ENCODE measurements around the gene AREL1.

AREL1 gene

DNA sequence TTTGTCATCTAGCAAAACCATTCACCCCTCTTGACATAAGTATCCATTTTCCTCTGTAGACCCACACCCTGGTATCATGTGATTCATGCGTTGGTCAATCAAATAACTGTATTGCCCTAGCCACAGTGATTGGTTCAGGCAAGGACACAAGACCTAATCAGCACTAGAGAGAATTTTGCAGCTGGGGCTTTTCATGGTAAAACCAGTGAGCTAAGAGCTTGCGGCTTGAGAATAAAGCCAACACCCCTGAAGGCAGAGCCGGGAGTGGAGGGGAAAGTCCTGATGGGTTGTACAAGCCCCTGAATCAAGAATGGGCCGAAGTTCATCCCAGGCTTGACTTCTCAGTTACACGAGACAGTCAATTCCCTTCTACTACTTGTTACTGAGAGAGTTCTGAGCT, 67.6 kb downstream of the AREL1 start:
- FAIRE-seq (no peak), DNase-seq (ENCODE audit: insufficient read length, low spot score) (no peak)
- no peak for TF ChIP-seq POU2F2 (IDR thresholded peaks at IDR 0.05; ENCODE audit: low read depth, low read length)
- TF ChIP-seq POLR2A (IDR thresholded peaks at IDR 0.05; ENCODE audit: low read depth, low read length): no peak
- TF ChIP-seq SPI1 (IDR thresholded peaks at IDR 0.05; ENCODE audit: low read depth, low read length): no peak

DNA sequence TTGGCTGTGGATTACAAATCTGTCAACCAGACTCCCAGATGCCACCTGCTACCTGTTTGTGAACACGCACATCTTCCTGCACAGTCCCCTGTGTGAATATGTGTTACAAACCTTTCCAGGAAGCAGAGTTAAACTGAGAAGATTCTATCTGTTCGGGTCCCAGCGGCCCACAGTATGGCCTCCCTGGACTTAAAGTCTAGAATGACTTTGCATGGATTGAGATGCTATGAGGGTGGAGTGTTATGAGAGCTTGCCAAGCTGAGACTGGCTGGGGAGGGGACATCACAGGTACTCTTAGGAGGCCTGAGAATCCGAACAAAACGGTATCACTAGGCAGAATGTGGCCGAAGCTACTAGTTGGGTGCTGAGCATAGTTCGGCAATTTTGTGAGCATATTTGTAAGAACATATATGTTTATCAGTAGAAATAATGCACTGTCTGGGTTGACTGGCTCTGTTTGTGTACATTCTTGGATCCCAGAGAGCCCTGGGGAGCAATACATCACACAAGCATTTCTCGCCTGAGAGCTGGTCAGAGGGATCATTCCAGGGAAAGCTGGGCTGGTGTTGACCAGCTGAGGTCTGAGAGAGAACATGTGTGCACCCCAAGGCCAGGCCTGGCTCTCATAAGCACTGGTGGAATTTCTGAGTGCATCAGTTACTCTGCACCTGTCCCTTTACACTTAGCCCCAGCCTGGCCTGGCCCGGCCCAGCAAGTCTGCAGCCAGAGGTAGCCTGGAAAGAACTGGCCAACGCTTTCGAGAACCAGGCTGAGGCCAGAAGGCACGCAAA, 71.1 kb downstream of the AREL1 start:
- DNase-seq (ENCODE audit: insufficient read length, low spot score): no peak
- FAIRE-seq: no peak
- no peak for TF ChIP-seq POLR2AphosphoS5 (IDR thresholded peaks at IDR 0.05; ENCODE audit: low read depth, low read length)
- no peak for TF ChIP-seq TAF1 (IDR thresholded peaks at IDR 0.05; ENCODE audit: low read depth, low read length)
- TF ChIP-seq POLR2A (IDR thresholded peaks at IDR 0.05; ENCODE audit: low read depth, low read length): no peak
- no peak for TF ChIP-seq POU2F2 (IDR thresholded peaks at IDR 0.05; ENCODE audit: low read depth, low read length)
- TF ChIP-seq SPI1 (IDR thresholded peaks at IDR 0.05; ENCODE audit: low read depth, low read length): no peak
- TF ChIP-seq PAX5 (IDR thresholded peaks at IDR 0.05; ENCODE audit: insufficient read depth, low read length, severe bottlenecking): no peak

DNA sequence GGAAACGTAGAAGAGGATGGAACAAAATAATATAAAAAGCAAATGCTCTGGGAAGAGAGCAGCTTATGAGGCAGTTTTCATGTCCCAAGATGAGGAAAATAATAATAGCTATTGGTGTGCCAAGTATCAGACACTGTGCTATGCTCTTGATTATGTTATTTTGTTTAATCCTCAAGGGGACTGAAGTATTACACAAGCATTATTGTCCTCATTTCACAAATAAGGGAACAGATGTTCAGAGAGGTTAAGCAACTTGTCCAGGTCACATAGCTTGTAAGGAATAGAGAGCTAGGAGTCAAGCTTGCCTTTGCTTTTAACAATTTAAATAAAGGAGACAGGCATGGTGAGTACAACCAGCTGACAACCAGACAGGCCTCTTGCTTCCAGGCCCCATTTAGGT, 73.9 kb downstream of the AREL1 start:
- FAIRE-seq (no peak), DNase-seq (ENCODE audit: insufficient read length, low spot score) (no peak)
- TF ChIP-seq POU2F2 (IDR thresholded peaks at IDR 0.05; ENCODE audit: low read depth, low read length): no peak
- TF ChIP-seq PAX5 (IDR thresholded peaks at IDR 0.05; ENCODE audit: insufficient read depth, low read length, severe bottlenecking): no peak
- no peak for TF ChIP-seq POLR2A (IDR thresholded peaks at IDR 0.05; ENCODE audit: low read depth, low read length)
- no peak for TF ChIP-seq SPI1 (IDR thresholded peaks at IDR 0.05; ENCODE audit: low read depth, low read length)
- TF ChIP-seq TAF1 (IDR thresholded peaks at IDR 0.05; ENCODE audit: low read depth, low read length): no peak
- no peak for TF ChIP-seq POLR2AphosphoS5 (IDR thresholded peaks at IDR 0.05; ENCODE audit: low read depth, low read length)

DNA sequence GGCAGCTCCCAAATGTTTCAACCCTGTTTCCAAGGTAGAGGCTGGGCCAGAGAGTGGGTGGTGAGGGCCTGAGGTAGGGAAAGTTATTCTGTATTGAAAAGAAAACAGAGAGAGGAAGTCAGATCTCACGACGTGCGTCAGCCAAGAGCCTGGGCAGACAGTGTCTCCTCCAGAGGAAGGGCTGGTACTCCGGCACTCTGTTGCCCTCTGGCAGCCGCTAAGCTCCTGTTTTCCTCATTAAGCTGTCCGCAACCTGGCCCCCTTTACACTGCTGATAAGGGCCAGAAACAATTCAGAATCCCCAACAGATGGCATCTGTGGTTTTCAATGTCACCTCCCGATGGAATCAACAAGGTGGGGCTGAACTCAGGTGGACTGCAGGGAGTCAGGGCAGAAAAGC, 74.8 kb downstream of the AREL1 start:
- DNase-seq (ENCODE audit: insufficient read length, low spot score): no peak
- FAIRE-seq: no peak
- TF ChIP-seq PAX5 (IDR thresholded peaks at IDR 0.05; ENCODE audit: insufficient read depth, low read length, severe bottlenecking): no peak
- TF ChIP-seq SPI1 (IDR thresholded peaks at IDR 0.05; ENCODE audit: low read depth, low read length): peak; percentile 56

DNA sequence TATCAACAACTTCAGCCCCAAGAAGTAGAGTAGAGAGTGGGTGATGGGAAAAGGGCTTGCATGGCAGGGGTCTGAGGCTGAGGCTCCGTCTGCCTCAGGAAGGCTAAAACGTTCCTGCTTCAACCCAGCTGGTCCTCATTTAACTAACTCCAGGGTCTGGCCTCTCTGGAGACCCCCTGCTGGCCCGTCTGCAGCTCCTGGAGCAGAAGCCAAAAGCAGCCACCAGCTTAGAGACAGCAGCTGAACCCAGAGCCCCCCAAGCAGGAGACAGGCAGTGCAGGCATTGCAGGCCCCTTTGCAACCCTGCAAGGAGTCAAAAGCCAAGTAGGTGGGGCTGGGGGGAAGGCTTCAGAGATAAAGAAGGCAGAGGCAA, 75.7 kb downstream of the AREL1 start:
- FAIRE-seq (no peak), DNase-seq (ENCODE audit: insufficient read length, low spot score) (no peak)
- TF ChIP-seq POLR2A (IDR thresholded peaks at IDR 0.05; ENCODE audit: low read depth, low read length): no peak
- no peak for TF ChIP-seq POLR2AphosphoS5 (IDR thresholded peaks at IDR 0.05; ENCODE audit: low read depth, low read length)
- TF ChIP-seq TAF1 (IDR thresholded peaks at IDR 0.05; ENCODE audit: low read depth, low read length): no peak
- TF ChIP-seq SPI1 (IDR thresholded peaks at IDR 0.05; ENCODE audit: low read depth, low read length): no peak
- TF ChIP-seq PAX5 (IDR thresholded peaks at IDR 0.05; ENCODE audit: insufficient read depth, low read length, severe bottlenecking): no peak
- no peak for TF ChIP-seq POU2F2 (IDR thresholded peaks at IDR 0.05; ENCODE audit: low read depth, low read length)

DNA sequence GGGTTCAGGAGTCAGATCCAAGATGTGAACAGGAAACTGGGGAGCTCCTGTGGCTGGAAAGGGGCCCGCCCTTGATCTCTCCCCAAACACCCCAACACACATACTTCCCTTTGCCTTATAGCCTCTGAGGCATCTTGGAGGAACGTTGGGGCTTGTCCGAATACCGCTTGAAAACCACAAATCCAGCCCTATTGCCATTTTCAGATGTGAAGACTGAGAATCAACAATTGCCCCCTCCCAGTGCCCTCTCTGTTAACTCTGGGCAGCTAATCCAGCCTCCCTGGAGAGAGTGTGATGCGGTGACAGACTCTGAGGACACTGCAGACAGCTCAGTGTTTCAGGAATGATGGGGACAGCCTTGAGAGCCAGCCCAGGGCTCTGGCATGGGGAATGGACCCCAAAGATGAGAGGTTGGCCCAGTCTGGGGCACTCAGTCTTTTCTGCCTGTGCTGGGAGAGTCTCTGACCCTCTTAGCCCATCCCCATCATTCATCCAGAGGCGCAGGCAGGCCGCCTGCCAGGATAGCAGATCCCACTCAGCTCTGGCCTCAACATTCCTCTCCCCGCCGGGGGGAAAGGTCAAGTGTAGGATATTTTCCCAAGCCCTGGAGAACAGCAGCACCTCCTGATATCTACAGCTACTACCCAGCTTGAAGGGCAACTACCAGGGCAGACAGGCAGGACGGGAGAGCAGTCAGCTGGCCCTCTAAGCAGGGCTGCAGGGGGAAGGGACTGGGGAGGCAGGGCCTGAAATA, 76.3 kb downstream of the AREL1 start:
- FAIRE-seq (no peak), DNase-seq (ENCODE audit: insufficient read length, low spot score) (no peak)
- no peak for TF ChIP-seq PAX5 (IDR thresholded peaks at IDR 0.05; ENCODE audit: insufficient read depth, low read length, severe bottlenecking)
- no peak for TF ChIP-seq POLR2A (IDR thresholded peaks at IDR 0.05; ENCODE audit: low read depth, low read length)
- TF ChIP-seq SPI1 (IDR thresholded peaks at IDR 0.05; ENCODE audit: low read depth, low read length): no peak
- TF ChIP-seq TAF1 (IDR thresholded peaks at IDR 0.05; ENCODE audit: low read depth, low read length): no peak
- TF ChIP-seq POU2F2 (IDR thresholded peaks at IDR 0.05; ENCODE audit: low read depth, low read length): no peak
- TF ChIP-seq POLR2AphosphoS5 (IDR thresholded peaks at IDR 0.05; ENCODE audit: low read depth, low read length): no peak

DNA sequence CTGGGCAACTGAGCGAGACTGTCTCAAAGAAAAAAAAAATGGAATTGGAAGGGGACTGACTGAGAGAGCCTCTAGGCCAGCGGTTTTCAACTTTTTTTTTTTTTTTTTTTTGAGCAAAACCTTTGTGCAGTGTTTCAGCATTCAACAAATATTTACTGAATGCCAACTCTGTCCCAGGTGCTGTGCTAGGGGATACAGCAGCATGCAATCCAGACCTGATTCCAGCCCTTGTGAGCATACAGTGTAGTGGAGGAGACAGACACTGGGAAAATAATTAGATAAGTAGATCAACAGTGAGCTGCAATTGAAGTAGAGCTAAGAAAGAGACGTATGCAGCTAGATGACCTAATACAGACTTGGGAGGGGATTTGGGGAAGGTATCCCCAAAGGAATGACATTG, 77.0 kb downstream of the AREL1 start:
- DNase-seq (ENCODE audit: insufficient read length, low spot score): no peak
- TF ChIP-seq SPI1 (IDR thresholded peaks at IDR 0.05; ENCODE audit: low read depth, low read length) (no peak), PAX5 (IDR thresholded peaks at IDR 0.05; ENCODE audit: insufficient read depth, low read length, severe bottlenecking) (no peak), POLR2A (IDR thresholded peaks at IDR 0.05; ENCODE audit: low read depth, low read length) (no peak), TAF1 (IDR thresholded peaks at IDR 0.05; ENCODE audit: low read depth, low read length) (no peak), POU2F2 (IDR thresholded peaks at IDR 0.05; ENCODE audit: low read depth, low read length) (no peak), POLR2AphosphoS5 (IDR thresholded peaks at IDR 0.05; ENCODE audit: low read depth, low read length) (no peak)
- FAIRE-seq: no peak

DNA sequence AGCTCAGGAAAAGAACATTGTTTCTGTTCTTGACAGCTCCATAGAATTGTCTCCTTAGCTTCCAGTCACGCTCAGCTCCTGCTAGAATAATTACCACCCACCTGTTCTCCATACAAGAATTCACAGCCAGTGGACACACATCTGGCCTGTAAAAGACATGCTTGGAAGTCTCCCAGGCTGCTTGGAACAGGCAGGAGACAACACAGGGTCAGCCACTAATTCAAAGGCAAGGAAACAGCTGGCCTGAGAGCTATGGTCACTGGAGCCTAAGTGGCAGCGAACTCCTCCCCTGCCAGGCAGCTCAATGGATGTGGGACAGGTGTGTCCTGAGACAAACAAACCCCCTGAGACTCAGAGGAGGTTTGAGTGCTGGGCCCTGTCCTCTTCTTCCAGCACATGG, 77.9 kb downstream of the AREL1 start:
- FAIRE-seq: no peak
- DNase-seq (ENCODE audit: insufficient read length, low spot score): no peak
- TF ChIP-seq POU2F2 (IDR thresholded peaks at IDR 0.05; ENCODE audit: low read depth, low read length): no peak
- no peak for TF ChIP-seq POLR2A (IDR thresholded peaks at IDR 0.05; ENCODE audit: low read depth, low read length)
- no peak for TF ChIP-seq PAX5 (IDR thresholded peaks at IDR 0.05; ENCODE audit: insufficient read depth, low read length, severe bottlenecking)
- TF ChIP-seq SPI1 (IDR thresholded peaks at IDR 0.05; ENCODE audit: low read depth, low read length): no peak
- no peak for TF ChIP-seq TAF1 (IDR thresholded peaks at IDR 0.05; ENCODE audit: low read depth, low read length)

DNA sequence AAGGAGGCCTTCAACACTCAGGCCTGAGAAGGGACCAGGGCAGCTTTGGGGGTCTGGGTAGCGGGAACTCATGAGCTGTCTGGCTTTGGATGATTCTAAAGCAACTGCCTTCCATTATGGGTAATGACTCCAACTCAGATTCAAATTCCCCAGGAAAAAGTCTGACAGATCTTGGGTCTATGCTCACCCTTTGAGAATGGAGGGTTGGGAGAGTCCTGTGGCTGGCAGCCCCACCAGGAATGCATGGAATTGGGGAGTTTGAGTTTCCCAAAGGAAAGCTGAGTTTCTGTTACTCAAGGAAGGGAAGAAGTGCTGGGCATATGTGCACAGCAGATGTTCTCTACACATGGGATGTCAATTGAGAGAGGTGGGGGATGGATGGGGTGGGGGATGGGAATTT, 78.4 kb downstream of the AREL1 start:
- FAIRE-seq (no peak), DNase-seq (ENCODE audit: insufficient read length, low spot score) (no peak)
- TF ChIP-seq POLR2AphosphoS5 (IDR thresholded peaks at IDR 0.05; ENCODE audit: low read depth, low read length): no peak
- no peak for TF ChIP-seq POU2F2 (IDR thresholded peaks at IDR 0.05; ENCODE audit: low read depth, low read length)
- no peak for TF ChIP-seq POLR2A (IDR thresholded peaks at IDR 0.05; ENCODE audit: low read depth, low read length)
